ENCODE results near the gene KCNB1. TPM values are rescaled to one million over a fixed set of nuclear protein-coding genes. Genes with fewer than 3 reads are reported as not detected.

Gene KCNB1
- 3.5 TPM for total RNA-seq
- 7.6 TPM for polyA plus RNA-seq

DNA sequence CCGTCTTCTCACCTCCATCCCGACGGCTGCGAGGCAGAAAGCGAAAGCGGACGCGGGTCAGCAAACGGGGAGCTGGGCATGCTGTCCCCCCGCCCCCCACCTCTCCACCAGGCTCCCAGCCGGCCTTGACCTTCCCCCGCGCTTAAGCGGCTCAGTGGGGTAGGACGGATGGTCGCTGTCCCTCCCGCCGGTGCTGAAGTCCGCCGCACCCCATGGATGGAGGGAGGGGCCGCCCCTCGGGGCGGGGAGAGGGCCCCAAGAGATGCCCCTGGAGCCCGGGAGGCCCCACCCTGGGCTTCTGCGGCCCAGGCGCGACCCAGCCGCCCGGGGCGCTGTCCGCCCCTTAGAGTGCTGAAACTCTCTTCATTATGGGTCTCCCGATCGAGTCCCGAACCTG lies at the start of gene KCNB1:
Gene KCNB1 (minus strand): TSS at position 48 of the 397 bp plus-strand sequence. CDS start 188 bp downstream, outside the sequence.
- Histone ChIP-seq H3K4me1 (ENCODE audit: insufficient read depth) (no peaks in the 10 kb centered on the region), H3K27ac (ENCODE audit: low read depth) (no peak within 1 kb of the TSS), H3K36me3 (ENCODE audit: insufficient read depth) (no peaks in the 10 kb centered on the region), H3K4me3 (ENCODE audit: low read depth, low read length) (peak within 1 kb of the TSS; percentile 52)
- peak; percentile 23 for DNase-seq (ENCODE audit: extremely low spot score)
- WGBS: 2% methylated on average over 34 of the region's 34 CpGs

DNA sequence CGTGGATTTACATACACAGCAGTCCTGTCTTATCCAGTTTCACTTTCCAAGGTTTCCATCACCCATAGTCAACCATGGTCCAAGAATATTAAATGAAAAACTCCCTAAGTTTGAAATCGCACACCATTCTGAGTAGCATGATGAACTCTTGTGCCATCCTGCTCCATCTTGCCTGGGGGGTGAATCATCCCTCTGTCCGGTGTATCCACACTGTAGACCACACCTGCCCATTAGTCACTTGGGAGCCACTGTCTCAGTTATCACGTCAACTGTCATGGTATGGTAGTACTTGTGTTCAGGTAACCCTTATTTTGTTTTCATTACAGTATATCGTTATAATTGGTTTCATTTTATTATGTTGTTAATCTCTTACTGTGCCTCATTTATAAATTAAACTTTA lies 47.0 kb upstream of the KCNB1 start:
- H3K4me3 ChIP-seq (ENCODE audit: low read depth, low read length): no peak overlapping the region
- no peak for DNase-seq (ENCODE audit: extremely low spot score)
- 86% methylated on average over 5 of the region's 5 CpGs for WGBS
- no peak overlapping the region for H3K27ac ChIP-seq (ENCODE audit: low read depth)
- peaks cover 2% of the 10 kb centered on the region for H3K36me3 ChIP-seq (ENCODE audit: insufficient read depth)
- no peaks in the 10 kb centered on the region for H3K4me1 ChIP-seq (ENCODE audit: insufficient read depth)

DNA sequence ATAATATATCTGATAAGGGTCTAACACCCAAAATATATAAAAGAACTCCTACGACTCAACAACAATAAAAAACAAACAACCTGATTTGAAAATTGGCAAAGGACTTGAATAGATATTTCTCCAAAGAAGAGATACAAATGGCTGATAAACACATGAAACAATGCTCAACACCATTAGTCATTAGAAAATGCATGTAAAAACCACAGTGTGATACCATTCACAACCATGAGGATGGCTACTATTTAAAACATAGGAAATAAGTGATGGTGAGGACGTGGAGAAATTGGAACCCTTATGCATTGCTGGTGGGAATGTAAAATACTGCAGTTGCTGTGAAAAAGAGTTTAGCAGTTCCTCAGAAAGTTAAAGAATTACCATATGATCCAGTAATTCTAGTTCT lies 44.1 kb upstream of the KCNB1 start:
- 76% methylated on average over 2 of the region's 2 CpGs for WGBS
- Histone ChIP-seq H3K4me3 (ENCODE audit: low read depth, low read length) (no peak overlapping the region), H3K4me1 (ENCODE audit: insufficient read depth) (no peaks in the 10 kb centered on the region), H3K27ac (ENCODE audit: low read depth) (no peak overlapping the region), H3K36me3 (ENCODE audit: insufficient read depth) (peaks cover 2% of the 10 kb centered on the region)
- no peak for DNase-seq (ENCODE audit: extremely low spot score)

DNA sequence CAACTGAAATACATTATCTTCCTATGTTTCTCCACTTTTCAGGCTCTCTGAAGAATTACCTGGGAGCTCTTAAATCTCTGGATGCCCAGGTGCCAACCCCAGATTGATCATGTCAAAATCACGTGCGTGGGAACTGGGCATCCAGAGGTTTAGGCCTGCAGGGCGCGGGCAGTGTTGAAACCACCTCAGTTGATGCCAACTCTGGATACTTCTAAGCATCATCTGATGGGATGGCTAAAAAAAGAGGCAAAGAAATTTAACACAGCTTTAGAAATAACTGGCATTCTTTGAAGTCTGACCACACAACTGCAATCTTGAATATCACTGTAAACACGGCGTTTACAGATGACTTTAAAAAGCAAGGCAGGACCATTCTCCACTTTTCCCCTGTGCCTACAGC lies 43.6 kb upstream of the KCNB1 start:
- peaks cover 2% of the 10 kb centered on the region for H3K36me3 ChIP-seq (ENCODE audit: insufficient read depth)

DNA sequence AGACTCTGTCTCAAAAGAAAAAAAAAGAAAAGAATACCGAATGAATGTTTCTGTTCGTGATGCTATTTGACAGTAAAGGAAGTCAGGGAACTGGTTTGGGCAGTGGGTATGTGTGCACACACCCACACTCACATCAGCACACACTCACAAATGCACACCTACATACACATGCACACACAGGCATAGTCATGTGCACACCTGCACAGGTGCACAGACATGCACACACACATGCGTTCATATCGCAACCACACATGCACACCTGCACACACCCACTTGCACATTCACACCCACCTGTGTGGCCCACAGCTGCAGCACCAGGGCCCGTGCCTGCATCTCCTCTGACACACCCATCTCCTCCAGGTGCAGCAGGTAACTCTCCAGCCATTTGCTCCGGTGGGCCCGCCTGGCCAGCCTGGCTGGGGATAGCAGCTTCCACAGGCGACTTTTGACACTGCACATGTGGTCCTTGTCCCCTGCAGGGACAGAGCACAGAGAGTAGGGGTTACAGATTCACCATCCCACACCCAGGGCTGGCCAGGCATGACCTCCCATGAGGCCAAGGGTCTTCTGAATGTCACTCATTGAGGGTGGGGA lies 41.4 kb upstream of the KCNB1 start:
- no peak for DNase-seq (ENCODE audit: extremely low spot score)
- Histone ChIP-seq H3K4me1 (ENCODE audit: insufficient read depth) (no peaks in the 10 kb centered on the region), H3K27ac (ENCODE audit: low read depth) (no peak overlapping the region), H3K36me3 (ENCODE audit: insufficient read depth) (no peaks in the 10 kb centered on the region), H3K4me3 (ENCODE audit: low read depth, low read length) (no peak overlapping the region)
- 92% methylated on average over 8 of the region's 8 CpGs for WGBS

More for the DNA sequence above, 43.6 kb upstream of the KCNB1 start:
- no peak for DNase-seq (ENCODE audit: extremely low spot score)
- Histone ChIP-seq H3K4me1 (ENCODE audit: insufficient read depth) (no peaks in the 10 kb centered on the region), H3K4me3 (ENCODE audit: low read depth, low read length) (no peak overlapping the region), H3K27ac (ENCODE audit: low read depth) (no peak overlapping the region)
- WGBS: 83% methylated on average over 6 of the region's 6 CpGs

DNA sequence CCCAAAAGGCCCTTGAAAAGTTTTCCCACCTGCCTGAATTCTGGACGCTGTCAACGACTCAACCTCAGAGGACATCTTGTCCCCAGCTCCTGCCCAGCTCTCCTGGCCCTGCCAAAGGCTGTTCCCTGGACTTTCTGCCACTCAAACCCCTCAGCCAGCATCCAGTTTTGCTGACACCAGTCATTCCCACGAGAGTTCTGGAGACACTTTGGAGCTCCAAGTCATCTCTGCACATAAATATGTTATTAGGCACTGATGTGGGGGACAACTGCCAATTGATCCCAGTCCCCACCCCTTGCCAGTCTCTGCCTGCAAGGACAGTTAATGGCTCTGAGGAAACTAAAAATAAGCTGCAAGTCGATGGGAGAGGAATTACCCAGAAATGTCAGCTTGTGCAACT lies 38.9 kb upstream of the KCNB1 start:
- Histone ChIP-seq H3K4me1 (ENCODE audit: insufficient read depth) (no peaks in the 10 kb centered on the region), H3K27ac (ENCODE audit: low read depth) (no peak overlapping the region), H3K36me3 (ENCODE audit: insufficient read depth) (no peaks in the 10 kb centered on the region), H3K4me3 (ENCODE audit: low read depth, low read length) (no peak overlapping the region)
- WGBS: 81% methylated on average over 4 of the region's 4 CpGs
- no peak for DNase-seq (ENCODE audit: extremely low spot score)

DNA sequence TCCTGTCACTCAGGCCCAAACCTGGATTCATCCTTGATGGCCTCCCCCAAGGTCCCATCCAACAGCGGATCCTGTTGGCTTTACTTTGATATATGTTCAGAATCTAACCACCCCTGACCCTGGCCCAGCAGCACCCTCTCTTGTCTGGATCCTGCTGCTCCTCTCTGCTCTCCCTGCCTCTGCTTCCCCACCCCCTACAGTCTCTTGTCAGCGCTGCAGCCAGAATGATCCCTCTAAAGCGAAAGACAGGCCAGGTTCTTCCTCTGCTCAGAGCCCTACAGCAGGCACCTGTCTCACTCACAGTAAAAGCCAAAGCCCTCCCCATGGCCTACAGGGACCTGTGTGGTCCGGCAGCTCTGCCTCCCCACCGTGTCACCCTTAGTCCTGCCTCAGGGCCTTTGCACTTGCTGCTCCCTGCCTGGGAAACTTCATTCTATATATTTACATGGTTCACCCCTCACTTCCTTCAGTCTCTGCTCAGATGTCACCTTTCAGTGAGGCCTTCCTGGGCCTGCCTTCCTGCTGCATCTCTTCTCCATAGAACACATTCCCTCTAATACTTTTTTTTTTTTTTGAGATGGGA lies 37.4 kb upstream of the KCNB1 start:
- Histone ChIP-seq H3K4me1 (ENCODE audit: insufficient read depth) (no peaks in the 10 kb centered on the region), H3K4me3 (ENCODE audit: low read depth, low read length) (no peak overlapping the region), H3K27ac (ENCODE audit: low read depth) (no peak overlapping the region), H3K36me3 (ENCODE audit: insufficient read depth) (no peaks in the 10 kb centered on the region)
- 90% methylated on average over 5 of the region's 5 CpGs for WGBS
- DNase-seq (ENCODE audit: extremely low spot score): no peak

- no peak overlapping the region for H3K27ac ChIP-seq (ENCODE audit: low read depth)
- no peaks in the 10 kb centered on the region for H3K4me1 ChIP-seq (ENCODE audit: insufficient read depth)
- H3K4me3 ChIP-seq (ENCODE audit: low read depth, low read length): no peak overlapping the region
- DNase-seq (ENCODE audit: extremely low spot score): no peak
- WGBS: 68% methylated on average over 4 of the region's 4 CpGs
- H3K36me3 ChIP-seq (ENCODE audit: insufficient read depth): no peaks in the 10 kb centered on the region
Observed at GRCh38 chr20:49519212-49519712, 36.8 kb upstream of the KCNB1 start.

- H3K36me3 ChIP-seq (ENCODE audit: insufficient read depth): no peaks in the 10 kb centered on the region
- WGBS: 63% methylated on average over 5 of the region's 5 CpGs
- H3K27ac ChIP-seq (ENCODE audit: low read depth): no peak overlapping the region
- no peak for DNase-seq (ENCODE audit: extremely low spot score)
- no peak overlapping the region for H3K4me3 ChIP-seq (ENCODE audit: low read depth, low read length)
- no peaks in the 10 kb centered on the region for H3K4me1 ChIP-seq (ENCODE audit: insufficient read depth)
Observed at GRCh38 chr20:49518576-49518975, 36.1 kb upstream of the KCNB1 start.

DNA sequence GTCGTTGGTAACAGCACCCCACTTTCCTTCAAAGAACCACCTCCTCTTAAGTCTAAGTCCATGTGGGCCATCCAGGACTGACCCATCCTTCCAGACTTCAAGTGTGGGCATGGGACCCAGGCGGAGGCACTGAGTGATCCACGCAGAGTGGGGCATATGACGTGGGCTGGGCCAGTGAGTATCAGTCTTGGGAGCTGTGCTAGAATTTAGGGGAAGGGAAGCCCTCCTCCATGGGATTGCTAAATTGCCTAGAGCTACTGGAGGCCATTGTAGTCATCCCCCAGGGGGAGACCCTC lies 35.3 kb upstream of the KCNB1 start:
- 89% methylated on average over 4 of the region's 4 CpGs for WGBS

DNA sequence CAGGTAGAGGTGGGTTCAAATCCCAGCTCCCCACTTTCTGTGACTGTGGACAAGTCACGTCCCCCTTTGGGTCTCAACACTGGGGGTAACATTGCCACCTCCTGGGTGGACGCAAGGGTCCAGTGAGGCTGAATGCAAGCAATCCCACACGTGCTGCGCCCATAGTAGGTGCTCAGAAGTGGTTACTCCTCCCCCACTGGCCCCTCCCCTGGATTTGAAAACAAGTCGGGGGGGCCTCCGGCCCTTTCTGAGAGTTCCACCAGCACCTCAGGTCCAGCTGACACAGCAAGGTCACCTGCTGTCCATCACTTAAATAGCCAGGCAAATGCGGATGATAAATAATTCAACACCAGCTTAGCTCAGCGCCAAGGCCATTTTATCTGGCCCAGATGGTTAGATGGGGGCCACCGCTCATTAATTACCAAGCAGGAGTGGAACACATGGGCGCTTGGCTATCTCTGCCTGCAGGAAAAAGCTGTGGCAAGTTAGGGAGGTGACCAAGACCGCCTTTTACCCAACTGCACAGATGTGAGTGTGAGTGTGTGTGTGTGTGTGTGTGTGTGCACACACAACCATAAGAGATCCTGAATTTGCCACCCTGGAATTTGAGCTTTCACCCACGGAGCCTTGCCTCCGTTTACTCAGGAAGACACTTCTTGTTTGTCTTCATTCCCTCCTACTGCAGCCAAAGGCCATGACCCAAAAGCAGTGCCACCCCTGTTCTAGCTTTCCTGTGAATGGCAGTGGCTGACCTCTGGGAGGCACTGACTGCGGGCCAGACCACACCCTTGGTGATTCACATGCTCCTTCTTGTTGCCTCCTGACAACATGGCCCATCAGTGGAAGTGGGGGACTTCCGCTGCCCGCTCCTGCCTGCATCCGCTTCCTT lies 34.7 kb upstream of the KCNB1 start:
- DNase-seq (ENCODE audit: extremely low spot score): no peak
- H3K27ac ChIP-seq (ENCODE audit: low read depth): no peak overlapping the region
- 85% methylated on average over 17 of the region's 17 CpGs for WGBS
- no peaks in the 10 kb centered on the region for H3K4me1 ChIP-seq (ENCODE audit: insufficient read depth)
- H3K4me3 ChIP-seq (ENCODE audit: low read depth, low read length): no peak overlapping the region
- H3K36me3 ChIP-seq (ENCODE audit: insufficient read depth): no peaks in the 10 kb centered on the region

More for the DNA sequence above, 35.3 kb upstream of the KCNB1 start:
- no peaks in the 10 kb centered on the region for H3K4me1 ChIP-seq (ENCODE audit: insufficient read depth)
- H3K27ac ChIP-seq (ENCODE audit: low read depth): no peak overlapping the region
- no peak overlapping the region for H3K4me3 ChIP-seq (ENCODE audit: low read depth, low read length)
- no peaks in the 10 kb centered on the region for H3K36me3 ChIP-seq (ENCODE audit: insufficient read depth)
- DNase-seq (ENCODE audit: extremely low spot score): no peak

GRCh38 chr20:49515586-49515985 lies 33.1 kb upstream of the KCNB1 start:
- Histone ChIP-seq H3K4me3 (ENCODE audit: low read depth, low read length) (no peak overlapping the region), H3K4me1 (ENCODE audit: insufficient read depth) (no peaks in the 10 kb centered on the region), H3K36me3 (ENCODE audit: insufficient read depth) (no peaks in the 10 kb centered on the region), H3K27ac (ENCODE audit: low read depth) (no peak overlapping the region)
- DNase-seq (ENCODE audit: extremely low spot score): no peak
- 58% methylated on average over 3 of the region's 3 CpGs for WGBS

DNA sequence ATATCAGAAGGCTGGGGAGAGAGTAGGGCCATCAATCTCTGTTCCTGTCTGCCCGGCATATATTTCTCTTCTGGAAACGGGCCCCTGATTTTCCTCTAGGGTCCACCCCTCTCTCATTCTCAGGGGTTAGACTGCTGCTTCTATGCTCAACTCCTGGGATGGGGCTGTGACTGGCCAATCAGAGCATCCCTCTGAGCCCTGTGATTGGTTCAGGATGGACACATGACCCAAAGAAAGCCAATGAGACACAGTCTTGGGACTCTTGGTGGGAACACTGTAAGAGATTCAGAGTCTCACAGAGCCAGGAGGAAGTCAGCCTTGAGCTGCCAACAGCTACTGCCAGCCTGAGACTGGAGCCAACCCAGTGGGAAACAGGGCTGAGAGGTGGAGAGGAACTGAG lies 31.0 kb upstream of the KCNB1 start:
- 86% methylated on average over 2 of the region's 2 CpGs for WGBS
- Histone ChIP-seq H3K4me1 (ENCODE audit: insufficient read depth) (no peaks in the 10 kb centered on the region), H3K27ac (ENCODE audit: low read depth) (no peak overlapping the region), H3K36me3 (ENCODE audit: insufficient read depth) (no peaks in the 10 kb centered on the region), H3K4me3 (ENCODE audit: low read depth, low read length) (no peak overlapping the region)
- no peak for DNase-seq (ENCODE audit: extremely low spot score)

DNA sequence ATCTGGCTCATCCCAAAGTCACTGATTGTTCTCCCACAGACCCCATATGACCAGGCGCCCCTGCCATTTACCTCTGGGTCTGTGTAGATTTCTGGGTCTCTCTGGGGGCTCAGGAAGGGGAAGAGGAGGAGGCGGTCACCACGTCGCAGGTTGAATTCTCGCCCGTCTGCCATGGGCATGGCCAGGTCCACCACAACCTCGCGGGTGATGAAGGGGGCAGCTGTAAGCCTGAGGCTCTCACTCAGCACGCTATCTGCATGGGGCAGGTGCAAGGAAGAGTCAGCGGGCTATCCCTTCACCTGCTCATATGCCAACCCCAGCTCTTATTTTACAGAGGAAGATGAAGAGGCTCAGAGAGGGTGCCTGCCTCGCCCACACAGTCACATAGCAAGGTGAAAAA lies 30.5 kb upstream of the KCNB1 start:
- Histone ChIP-seq H3K36me3 (ENCODE audit: insufficient read depth) (no peaks in the 10 kb centered on the region), H3K4me1 (ENCODE audit: insufficient read depth) (no peaks in the 10 kb centered on the region), H3K4me3 (ENCODE audit: low read depth, low read length) (no peak overlapping the region), H3K27ac (ENCODE audit: low read depth) (no peak overlapping the region)
- DNase-seq (ENCODE audit: extremely low spot score): no peak
- WGBS: 97% methylated on average over 11 of the region's 11 CpGs
